ENCODE data around the gene MYLK.
"Not testable (repeated sequence)": the region's sequence is repeated elsewhere in the genome, so short reads cannot be mapped to it uniquely, and the experiment has no call there.

MYLK gene

DNA sequence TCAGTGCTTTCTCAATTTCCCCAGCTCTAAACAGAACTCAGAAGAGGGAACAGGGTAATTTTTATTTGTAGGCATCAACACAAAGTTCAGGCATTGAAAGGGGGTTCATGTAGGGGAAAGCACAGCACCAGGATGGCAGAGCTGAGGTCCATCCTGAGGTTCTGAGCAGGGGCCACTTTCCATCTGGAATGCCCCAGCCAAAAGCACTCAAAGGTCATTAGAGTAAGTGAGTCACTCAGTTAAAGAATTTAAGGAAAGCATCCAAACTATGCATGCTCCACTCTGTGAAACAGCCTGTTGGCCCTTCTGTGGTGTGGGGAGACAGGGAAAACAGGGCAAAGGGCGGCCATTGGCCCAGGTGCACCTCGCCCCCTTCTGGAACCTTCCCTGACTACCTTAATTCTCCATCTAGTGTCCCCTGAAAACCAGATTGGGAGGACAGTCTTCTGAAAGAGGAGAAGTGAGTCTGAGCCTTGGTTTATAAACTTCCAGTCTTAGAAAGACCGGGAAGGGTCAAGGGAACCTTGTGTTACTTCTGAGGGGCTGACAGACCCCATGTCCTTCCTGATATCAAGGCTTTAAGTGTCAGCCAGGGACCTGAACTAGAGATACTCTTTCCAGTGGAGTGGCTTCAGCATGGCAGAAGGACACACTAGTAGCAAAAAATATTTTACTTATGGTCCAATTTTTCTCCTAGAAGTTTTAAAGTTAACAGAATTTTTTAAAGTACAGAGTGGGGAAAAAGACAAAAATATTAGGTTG is 133.3 kb downstream of the MYLK start:
- DNase-seq: no peak

DNA sequence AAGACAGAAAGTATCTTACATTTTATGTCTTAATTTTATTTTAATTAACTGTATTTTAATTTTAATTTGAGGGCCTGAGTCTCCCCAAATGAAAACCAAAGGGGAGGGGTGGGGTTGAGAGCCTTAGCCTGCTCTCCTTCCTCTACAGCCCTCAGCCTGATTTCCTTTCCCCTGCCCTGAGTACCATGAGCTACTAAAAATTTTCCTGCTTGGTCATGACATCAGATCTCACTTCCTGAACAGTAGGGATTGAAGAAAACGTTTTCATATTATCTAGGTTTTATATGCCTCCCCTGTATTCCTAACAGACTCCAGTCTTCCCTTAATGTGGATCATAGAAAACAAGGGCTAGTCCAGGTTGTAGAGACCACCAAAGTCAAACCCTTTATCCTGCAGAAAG is 133.9 kb downstream of the MYLK start:
- no peak for DNase-seq

DNA sequence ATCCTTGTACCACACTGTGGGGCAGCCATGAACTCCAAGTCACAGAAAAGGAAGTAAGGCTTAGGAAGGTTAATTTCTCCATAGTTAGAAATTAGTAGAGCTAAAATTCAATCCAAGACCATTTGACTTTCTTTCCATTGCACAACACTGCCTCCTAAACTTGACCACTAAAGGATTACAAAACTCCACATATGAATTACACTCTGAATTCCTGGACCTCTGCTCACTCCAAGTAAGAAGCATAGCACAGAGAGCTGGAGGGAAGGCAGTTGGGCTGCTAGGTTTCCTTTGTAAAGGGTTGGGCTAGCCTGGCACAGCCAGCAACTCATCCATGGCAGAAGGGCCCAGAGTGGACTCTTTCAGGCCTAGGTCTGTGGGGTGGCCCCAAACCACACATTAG is 134.4 kb downstream of the MYLK start:
- DNase-seq: no peak

DNA sequence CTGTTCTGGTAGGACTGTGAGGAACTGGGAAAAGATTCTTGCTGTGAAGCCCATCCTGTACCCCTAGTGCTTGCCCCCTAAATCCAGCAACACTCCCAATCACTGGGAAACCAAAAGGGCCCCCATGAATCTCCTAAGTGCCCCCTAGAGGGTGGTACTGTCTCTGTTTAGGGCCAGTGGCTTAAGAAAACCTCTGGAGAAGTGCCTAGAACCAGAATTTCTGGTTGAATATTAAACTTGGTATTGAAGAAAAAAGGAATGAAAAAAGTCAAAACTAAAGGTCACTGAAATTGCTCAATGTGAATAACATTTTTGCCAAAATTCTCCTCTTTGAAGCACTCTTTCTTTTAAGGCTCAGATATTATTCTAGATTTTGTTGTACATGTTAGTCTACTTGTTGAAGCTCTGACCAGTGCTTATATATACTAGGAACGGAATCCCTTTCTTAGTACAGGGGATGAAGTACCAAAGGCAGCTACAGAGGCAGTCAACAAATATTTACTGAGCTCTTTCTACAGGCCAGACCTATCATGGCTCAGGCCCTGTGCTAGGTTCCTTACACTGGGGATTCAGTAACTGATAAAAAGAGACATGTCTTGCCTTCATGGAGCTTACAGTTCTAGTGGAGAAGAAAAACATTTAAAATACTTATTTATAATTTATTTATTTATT is 138.8 kb downstream of the MYLK start:
- no peak for DNase-seq

DNA sequence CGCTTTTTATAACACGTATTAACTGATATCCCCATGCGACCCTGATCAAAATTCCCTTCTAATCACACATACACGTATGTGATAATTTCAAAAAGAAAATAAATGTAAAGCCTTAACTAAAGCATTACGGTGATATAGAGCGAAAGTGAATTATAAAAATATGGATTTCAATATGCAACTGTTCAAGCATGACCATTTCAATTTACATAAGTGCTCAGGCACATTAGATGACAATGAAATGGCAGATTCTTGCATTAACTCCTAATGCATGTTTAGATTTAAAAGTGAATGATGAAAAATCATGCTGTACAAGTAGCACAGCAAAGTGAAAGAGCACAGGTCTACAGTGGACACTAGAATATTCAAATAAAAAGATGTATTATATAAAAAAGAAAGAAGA is 140.1 kb downstream of the MYLK start:
- DNase-seq: no peak

DNA sequence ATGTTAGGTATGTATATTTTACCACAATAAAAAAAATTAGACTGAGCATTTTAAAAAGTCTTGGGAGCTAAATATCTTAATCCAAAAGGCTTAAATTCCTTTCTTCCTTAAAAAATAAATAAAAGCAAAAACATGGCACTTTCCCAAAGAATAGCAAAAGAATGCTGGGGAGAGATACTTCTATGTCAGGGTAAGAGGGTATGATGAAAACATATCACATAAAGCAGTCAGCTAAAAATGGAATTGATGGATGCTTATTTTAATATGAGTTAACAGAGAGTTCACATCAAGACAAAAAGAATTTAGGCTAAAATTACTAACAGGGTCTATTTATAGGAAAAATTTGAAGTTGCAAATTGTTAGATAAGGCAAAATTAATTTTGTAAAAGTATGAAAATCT is 141.0 kb downstream of the MYLK start:
- no peak for DNase-seq

DNA sequence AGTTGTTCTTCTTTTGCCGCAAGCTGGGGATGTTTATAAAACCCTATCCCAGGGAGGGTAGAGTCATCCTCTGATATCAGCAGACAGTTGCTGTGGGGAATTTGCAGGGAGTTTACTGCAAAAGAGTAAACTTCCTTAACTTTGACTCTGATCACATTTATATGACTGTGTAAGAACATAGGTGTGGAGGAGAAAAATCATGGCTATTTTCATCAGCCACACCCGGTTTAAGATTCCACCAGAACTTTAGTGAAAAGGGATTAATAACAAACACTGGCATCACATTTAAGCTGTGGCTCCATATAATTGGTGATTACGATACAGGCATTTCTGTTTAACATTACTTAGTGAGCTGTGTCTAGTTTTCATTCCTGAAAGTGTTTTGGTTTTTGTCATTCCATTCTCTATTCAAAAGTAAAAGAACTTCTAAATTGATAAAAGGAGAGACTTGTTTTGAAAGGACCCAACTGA is 143.1 kb downstream of the MYLK start:
- DNase-seq: no peak

DNA sequence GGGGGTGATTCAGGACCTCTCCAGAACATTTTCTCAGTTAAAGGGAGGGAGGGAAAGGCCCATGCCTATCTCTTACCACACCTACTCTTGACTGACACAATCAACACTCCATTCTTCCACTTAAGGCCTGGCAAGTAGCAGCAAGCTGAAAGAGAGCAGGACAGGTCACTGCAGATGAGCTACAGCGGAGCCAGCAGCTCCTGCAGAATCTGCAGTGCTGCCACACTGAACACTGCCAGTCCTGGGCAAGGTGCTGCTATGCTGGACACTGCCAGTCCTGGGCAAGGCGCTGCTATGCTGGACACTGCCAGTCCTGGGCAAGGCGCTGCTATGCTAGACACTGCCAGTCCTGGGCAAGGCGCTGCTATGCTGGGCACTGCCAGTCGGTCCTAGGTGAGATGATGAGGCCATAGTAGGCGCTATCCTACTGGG is 143.7 kb downstream of the MYLK start:
- no peak for DNase-seq

DNA sequence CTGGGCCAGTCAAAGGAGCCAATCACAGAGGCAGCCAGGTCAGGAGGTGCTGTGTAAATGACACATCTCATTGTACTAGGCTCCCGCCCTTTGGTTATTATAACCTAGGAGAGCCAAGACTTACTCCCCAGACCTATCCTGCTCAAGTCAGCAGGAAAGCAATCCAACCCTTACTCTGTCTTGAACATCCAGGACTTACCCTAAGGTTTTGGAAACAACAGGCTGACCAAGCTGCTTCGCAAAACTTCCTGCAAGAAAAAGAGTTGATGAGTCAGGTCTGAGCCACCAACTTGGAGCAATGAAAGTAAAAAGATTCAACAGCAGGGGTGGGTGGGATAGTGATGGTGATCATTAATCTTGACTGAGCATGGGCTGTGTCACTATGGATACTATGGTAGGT is 144.4 kb downstream of the MYLK start:
- no peak for DNase-seq

DNA sequence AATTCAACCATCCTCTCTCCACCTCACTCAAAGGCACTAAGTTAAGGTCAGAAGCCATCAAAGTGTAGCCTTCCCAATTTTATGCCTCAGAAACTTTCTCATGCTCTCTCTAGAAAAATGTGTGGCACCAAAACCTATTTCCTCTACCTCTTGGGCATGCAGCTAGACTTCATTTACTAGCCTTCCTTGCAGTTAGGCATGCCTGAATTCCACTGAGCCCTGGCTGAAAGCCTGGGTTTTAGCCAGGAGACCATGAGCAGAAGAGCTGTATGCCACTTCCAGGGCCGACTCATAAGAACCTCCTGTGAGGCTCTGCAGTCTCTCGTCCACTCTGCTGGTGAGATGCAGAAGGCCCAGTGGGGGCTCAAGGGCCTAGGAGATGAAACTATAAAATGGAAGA is 145.0 kb downstream of the MYLK start:
- no peak for DNase-seq

DNA sequence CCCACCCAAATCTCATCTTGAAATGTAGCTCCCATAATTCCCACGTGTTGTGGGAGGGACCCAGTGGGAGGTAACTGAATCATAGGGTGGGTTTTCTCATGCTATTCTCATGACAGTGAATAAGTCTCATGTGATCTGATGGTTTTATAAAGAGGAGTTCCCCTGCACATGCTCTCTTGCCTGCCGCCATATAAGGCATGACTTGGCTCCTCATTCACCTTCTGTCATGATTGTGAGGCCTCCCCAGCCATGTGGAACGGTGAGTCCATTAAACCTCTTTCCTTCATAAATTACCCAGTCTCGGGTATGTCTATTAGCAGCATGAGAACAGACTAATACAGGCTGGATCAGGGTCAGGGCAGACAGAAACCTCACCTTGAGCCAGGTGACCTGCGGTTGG is 145.6 kb downstream of the MYLK start:
- not testable (repeated sequence) for DNase-seq

DNA sequence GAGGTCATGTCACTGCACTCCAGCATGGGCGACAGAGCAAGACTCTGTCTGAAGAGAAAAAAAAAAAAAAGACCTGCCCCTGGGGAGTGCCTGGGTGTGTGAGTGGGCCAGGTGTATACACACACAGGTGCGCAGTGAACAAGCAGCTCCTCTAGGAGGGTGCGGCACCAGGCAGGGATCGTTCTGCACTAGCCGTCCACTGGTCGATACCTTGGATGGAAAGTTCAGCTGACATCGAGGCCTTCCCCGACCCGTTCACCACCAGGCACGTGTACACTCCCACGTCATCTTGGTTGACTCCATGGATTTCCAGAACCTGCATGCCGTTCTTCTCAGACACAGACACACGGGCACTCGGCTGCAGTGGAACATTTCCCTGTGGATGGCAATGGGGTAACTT is 147.0 kb downstream of the MYLK start:
- DNase-seq: no peak

DNA sequence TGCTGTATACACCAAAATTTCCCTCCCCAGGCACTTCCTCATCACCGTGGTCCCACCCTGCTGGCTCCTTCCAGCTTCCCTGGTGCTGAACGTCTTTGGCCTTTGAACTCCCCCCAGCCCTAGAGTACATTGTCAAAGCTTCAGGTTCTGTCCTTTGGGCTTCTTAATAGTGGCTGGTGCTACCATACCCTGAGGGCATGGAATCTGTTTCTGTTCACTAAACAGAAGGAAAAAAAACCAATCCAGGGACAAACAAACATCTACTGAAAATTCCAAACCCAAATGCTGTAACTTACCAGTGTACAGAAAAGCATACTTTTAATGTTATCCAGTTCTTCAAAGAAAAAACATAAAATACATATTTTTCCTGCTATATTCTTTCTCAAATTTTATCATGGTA is 148.7 kb downstream of the MYLK start:
- no peak for DNase-seq

DNA sequence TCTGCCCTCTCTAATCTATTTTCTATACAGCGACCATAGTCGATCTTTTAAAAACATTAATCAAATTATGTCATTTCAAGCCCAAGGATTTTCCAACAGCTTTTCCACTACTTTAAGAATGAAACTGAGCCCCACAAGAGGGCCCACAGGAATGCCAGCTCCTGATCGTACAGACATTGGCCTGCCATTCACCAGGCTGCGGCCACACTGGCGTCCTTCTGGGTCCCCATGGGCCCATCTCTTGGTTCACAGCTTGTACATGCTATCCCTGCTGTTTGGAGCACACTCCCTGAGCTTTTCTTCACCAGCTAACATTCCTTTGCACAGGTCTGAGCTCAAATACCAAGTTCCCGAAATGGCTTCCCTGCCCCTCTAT is 149.6 kb downstream of the MYLK start:
- no peak for DNase-seq

DNA sequence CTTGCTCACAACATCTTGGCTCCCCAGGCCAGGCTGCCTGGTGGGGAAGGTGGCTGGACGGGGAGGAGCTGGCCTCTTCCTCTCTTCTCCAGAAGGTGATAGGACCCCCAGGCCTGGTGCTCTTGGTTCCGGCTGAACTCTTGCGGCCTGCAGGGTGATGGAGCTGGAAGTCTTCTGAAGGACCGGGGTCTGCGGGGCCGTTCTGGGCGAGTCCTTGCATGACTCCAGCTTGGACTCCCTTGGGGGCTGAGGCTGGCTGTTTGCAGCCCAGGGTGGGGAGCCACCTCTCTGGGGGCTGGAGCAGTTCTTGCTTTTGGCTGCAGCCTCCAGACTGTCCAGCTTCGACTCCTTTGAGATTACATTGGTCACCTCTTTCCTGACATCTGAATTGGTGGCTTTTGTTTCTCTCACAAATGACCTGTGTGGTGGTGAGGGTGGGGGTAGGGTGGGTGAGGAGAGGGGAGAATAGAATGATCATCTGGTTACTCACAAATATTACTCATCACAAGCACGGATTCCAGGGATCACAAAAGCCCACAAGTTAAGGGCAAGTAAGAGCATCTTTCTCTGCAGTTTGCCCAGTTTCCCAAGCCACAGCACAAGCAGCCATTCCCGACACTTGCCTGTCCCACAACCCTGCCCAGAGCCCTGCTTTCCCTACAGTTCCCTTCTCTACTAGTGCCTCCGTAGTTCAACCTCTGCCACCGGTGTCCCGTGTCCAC is 150.2 kb downstream of the MYLK start:
- DNase-seq: no peak

DNA sequence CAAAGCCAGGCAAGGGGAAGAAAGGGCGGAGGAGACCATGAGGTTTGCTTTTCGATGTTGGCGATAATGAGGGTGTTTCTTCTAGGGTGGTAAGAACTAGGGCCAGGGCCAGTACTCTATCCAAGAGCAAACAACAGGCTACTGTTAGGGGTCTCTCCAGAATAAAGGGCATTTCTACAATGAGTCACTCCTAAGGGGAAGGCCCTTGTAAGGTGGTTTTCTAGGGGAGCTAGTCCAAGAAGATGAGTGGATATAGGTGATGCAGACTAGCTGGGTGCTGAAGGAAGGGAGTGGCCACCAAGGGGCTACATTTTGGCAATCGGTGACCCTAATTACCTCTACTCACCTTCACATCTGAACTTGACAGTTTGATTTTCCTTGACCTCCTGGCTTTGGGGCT is 150.8 kb downstream of the MYLK start:
- no peak for DNase-seq

DNA sequence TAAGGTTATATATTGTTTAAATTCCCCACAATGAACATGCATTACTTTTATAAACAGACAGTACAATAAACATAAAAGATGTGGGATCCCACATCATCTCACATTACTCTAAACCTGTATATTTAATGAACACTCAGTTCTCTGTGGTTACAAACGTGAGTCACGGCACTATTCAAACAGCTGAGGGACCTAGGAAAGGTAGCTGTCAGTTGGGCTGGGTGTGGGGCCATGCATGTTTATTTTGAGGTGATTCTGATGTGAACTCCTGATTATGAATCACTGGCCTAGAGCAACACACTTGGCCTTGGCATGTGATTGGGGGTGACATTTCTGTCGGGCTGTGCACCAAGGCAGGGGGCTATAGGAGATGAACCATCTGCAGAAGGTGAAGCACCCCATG is 151.7 kb downstream of the MYLK start:
- no peak for DNase-seq

DNA sequence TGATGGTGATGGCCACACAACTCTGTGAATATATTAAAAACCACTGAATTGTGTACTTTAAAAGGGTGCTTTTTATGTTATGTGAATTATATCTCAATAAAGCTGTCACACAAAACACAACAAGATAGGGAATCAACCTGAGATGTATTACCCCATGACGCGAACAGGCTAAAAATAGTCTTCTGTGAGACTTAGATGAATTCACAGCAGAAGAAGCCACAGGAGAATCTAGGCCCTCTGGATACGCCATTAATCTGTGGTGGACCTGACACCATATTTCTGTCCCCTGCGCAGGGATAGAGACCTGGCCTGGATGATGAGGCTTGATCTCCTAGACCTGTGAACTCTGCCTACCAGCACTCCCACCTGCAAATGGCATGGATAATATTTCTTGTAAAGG is 153.3 kb downstream of the MYLK start:
- DNase-seq: no peak

DNA sequence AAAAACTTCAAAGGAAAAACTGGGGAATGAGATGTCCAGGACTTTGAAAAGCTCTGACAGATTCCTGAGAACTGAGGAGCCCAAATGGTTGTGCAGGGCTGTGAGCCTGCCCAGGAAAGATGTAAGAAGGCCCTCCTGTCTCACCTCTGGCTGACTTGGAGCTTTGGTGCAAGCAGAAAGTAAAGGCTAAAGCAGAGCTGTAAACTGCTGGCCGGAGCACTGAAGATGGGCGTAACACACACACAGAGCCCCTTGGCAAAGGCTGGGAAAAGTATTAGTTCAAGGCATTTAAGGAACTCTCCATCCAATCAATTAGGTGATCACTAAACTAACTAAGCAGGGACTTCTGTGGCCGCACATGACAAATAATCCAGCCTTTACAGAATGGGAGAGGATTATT is 155.1 kb downstream of the MYLK start:
- no peak for DNase-seq

DNA sequence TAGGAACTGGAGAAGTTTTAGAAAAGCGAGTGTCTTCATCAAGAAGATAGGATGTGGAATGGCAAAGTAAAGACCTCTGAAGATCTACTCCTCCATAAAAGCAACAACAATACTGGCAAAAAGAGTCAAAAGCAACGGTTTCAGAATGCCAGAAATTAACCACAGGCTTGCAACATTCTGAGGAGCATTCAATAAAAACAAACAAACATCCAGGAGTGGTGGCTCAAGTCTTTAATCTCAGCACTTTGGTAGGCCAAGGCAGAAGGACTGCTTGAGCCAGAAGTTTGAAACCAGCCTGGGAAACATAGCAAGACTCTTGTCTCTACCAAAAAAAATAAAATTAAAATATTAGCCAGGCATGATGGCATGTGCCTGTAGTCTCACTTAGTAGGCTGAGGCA is 156.1 kb downstream of the MYLK start:
- no peak for DNase-seq

DNA sequence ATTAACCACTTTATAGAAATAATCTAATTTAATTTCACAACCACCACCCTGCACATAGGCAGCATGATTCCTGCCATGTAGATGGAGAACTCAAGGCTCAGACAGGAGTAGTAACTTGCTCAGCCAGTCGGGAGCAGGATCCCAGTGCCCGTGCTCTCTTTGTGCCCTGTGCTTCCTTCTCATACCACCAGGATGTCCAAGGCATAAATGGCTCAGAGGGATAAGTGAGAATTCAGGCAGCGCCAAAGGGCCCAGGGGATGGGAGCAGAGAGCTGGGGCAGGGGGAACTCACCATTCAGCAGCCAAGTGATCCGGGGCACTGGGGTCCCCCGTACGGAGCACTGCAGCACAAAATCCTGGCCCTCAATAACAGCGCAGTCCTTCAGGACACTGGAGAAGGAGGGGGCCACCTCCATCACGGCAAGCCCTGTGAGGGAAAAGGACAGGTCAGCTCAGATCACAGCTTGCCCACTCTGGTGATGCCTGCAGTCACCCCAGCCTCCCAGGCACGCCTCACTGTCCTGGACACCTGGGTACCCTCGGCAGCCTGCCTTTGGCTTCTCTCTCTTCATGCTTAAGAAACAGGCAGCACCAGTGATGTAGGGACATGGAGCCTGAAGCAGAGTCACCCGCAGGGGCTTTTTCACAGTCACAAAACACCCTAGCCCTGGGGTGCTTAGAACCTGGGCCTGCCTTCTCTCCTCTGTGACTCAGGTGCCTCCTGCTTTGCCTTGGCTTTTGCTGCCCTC is 158.3 kb downstream of the MYLK start:
- no peak for DNase-seq

DNA sequence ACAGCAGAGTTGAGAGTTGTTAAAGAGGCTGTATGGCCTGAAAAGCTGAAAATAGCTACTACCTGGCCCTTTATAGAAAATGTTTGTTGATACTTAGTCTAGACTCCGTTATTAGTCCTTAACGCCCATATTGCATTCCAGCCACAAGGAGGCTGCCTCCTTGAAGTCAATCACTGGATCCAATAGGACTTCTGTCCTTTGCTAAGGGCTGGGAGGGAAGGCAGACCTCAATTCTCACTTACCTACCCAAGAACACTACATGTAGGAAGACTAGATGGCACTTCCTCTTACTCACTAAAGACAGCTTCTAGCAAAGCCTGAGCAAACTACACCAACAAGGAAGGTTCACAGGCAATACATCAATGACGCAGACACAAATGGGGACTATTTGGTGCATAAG is 159.8 kb downstream of the MYLK start:
- DNase-seq: no peak
